CD4-positive, CD25-positive, alpha-beta regulatory T cell (primary cell): ENCODE results near the gene VMO1. TPM values are rescaled to one million over a fixed set of nuclear protein-coding genes. Genes with fewer than 3 reads are reported as not detected.
A peak's percentile ranks its signal among the peaks of the same experiment; 100 is the strongest.

Experiments
- ATAC-seq, 2 donors: fragments of 150-1000 bp; cut with Tn5 transposase; one replicate each; pipeline ENCODE4 v1.10.0; 2021; ENCODE audit warnings: low read depth in 2 of 2, moderate number of reproducible peaks in 2 of 2, moderate library complexity in 1 of 2
- DNase-seq, 3 donors: peaks; one replicate each; pipeline versions ENCODE4 v3.0.0 to v3.0.0-alpha.2; 2012 to 2022; ENCODE audit warnings: mixed read lengths in 1 of 3
- H3K27ac ChIP-seq: one replicate; pipeline ENCODE4 v1.7.0; 2013; ENCODE audit warnings: mild to moderate bottlenecking, low read length; ENCODE audit not compliant: insufficient read depth, poor library complexity, severe bottlenecking
- H3K27me3 ChIP-seq: one replicate; pipeline ENCODE4 v1.7.0; 2013; ENCODE audit warnings: low read length; ENCODE audit not compliant: control insufficient read depth, insufficient read depth
- H3K36me3 ChIP-seq: one replicate; pipeline ENCODE4 v1.7.0; 2013; ENCODE audit warnings: mild to moderate bottlenecking, low read length, moderate library complexity; ENCODE audit not compliant: control insufficient read depth, insufficient read depth
- H3K4me1 ChIP-seq: 2 replicates; pipeline ENCODE4 v1.7.0; 2013; ENCODE audit warnings: mild to moderate bottlenecking, low read length; ENCODE audit not compliant: insufficient read depth, control insufficient read depth, poor library complexity, severe bottlenecking
- H3K4me3 ChIP-seq: one replicate; pipeline ENCODE4 v1.7.0; 2013; ENCODE audit warnings: low read depth, mild to moderate bottlenecking, low read length, moderate library complexity
- H3K9me3 ChIP-seq, 2 experiments: 1 replicate in 1 of 2; 2 replicates in 1 of 2; pipeline ENCODE4 v1.7.0; 2013; ENCODE audit warnings: low read length in 2 of 2, mild to moderate bottlenecking in 1 of 2, moderate library complexity in 1 of 2; ENCODE audit not compliant: control insufficient read depth in 2 of 2
- H3K27ac Mint-ChIP-seq, 3 donors: one replicate each; pipeline ENCODE4 v1.8.0; 2020 to 2022; ENCODE audit warnings: mild to moderate bottlenecking in 3 of 3, mixed read lengths in 3 of 3, moderate library complexity in 2 of 3
- H3K27me3 Mint-ChIP-seq: one replicate; pipeline ENCODE4 v1.8.0; 2022; ENCODE audit warnings: mild to moderate bottlenecking, mixed read lengths
- H3K36me3 Mint-ChIP-seq: one replicate; pipeline ENCODE4 v1.8.0; 2020; ENCODE audit warnings: mixed read lengths
- H3K4me1 Mint-ChIP-seq, 4 donors: one replicate each; pipeline ENCODE4 v1.8.0; 2020 to 2022; ENCODE audit warnings: mixed read lengths in 4 of 4, mild to moderate bottlenecking in 1 of 4
- H3K4me3 Mint-ChIP-seq, 4 donors: one replicate each; pipeline ENCODE4 v1.8.0; 2020 to 2022; ENCODE audit warnings: mild to moderate bottlenecking in 4 of 4, mixed read lengths in 4 of 4, moderate library complexity in 3 of 4
- H3K9me3 Mint-ChIP-seq, 7 donors: one replicate each; pipeline ENCODE4 v1.8.0; 2020 to 2022; ENCODE audit warnings: mixed read lengths in 7 of 7, mild to moderate bottlenecking in 3 of 7, moderate library complexity in 2 of 7
- polyA plus RNA-seq, 4 donors: library from polyadenylated mRNA; unstranded; fragments of 300-500 nt; fragmentation: Illumina TruSeq; gene quantifications; one replicate each; pipeline ENCODE4 v1.2.3, GENCODE V29; 2021
- total RNA-seq: library from RNA; stranded (reverse); gene quantifications from one replicate; pipeline ENCODE4 v1.2.3, GENCODE V29; 2022

Gene VMO1
- total and polyA plus RNA-seq, 5 donors from 2014 or later, result 0.71 TPM; not detected in 4

GRCh38 chr17:4807605-4808377 is 21.6 kb upstream of the VMO1 start:
- ATAC-seq, result no peak
- peaks cover 6 to 22% (median 15%) of the 10 kb centered on the region in 4 donors for H3K4me1 Mint-ChIP-seq
- DNase-seq, result no peak
- Histone ChIP-seq H3K4me3 (no peak overlapping the region), H3K27me3 (no peaks in the 10 kb centered on the region), H3K4me1 (peaks cover 14% of the 10 kb centered on the region), H3K36me3 (peaks cover 4% of the 10 kb centered on the region), H3K9me3 (no peaks in the 10 kb centered on the region), H3K27ac (peak overlapping the region; percentile 72)
- H3K27me3 Mint-ChIP-seq, result no peaks in the 10 kb centered on the region
- no peaks in the 10 kb centered on the region for H3K9me3 Mint-ChIP-seq
- H3K36me3 Mint-ChIP-seq, result peaks cover 8% of the 10 kb centered on the region
- H3K27ac Mint-ChIP-seq, result peak overlapping the region in 1 of 3 donors; percentile 4
- peak overlapping the region; percentile 77 to 83 (median 80) for H3K4me3 Mint-ChIP-seq

- peak; percentile 97 to 99 for ATAC-seq
- no peaks in the 10 kb centered on the region for H3K27me3 ChIP-seq
- Mint-ChIP-seq H3K9me3 (no peaks in the 10 kb centered on the region), H3K27me3 (no peaks in the 10 kb centered on the region), H3K27ac (peak within 1 kb of the TSS in 2 of 3 donors; percentile 4 to 29), H3K4me1 (peaks cover 6 to 22% (median 15%) of the 10 kb centered on the region in 4 donors), H3K4me3 (peak within 1 kb of the TSS; percentile 84 to 90 (median 86)), H3K36me3 (peaks cover 8% of the 10 kb centered on the region)
- peak within 1 kb of the TSS; percentile 74 for H3K4me3 ChIP-seq
- peaks cover 14% of the 10 kb centered on the region for H3K4me1 ChIP-seq
- DNase-seq, result peak; percentile 83 to 87 (median 85)
- peak within 1 kb of the TSS; percentile 72 for H3K27ac ChIP-seq
- peaks cover 4% of the 10 kb centered on the region for H3K36me3 ChIP-seq
- no peaks in the 10 kb centered on the region for H3K9me3 ChIP-seq
These were observed 20.8 kb upstream of the VMO1 start, which contains the start of gene PLD2 for GRCh38 chr17:4806777-4807604. PLD2 (plus strand) TSS chr17:4807152; CDS start chr17:4807773, 621 bp downstream.

GRCh38 chr17:4806456-4806776 is 20.3 kb upstream of the VMO1 start:
- H3K9me3 ChIP-seq, result no peaks in the 10 kb centered on the region
- ATAC-seq (no peak), DNase-seq (peak in 2 of 3 donors; percentile 18 to 25)
- H3K27me3 ChIP-seq, result no peaks in the 10 kb centered on the region
- Mint-ChIP-seq H3K4me1 (peaks cover 6 to 22% (median 15%) of the 10 kb centered on the region in 4 donors), H3K27ac (peak overlapping the region in 1 of 3 donors; percentile 29), H3K27me3 (no peaks in the 10 kb centered on the region), H3K36me3 (peaks cover 8% of the 10 kb centered on the region), H3K9me3 (no peaks in the 10 kb centered on the region), H3K4me3 (peak overlapping the region; percentile 84 to 90 (median 86))
- no peak overlapping the region for H3K27ac ChIP-seq
- peaks cover 14% of the 10 kb centered on the region for H3K4me1 ChIP-seq
- H3K4me3 ChIP-seq, result peak overlapping the region; percentile 74
- peaks cover 4% of the 10 kb centered on the region for H3K36me3 ChIP-seq

- Mint-ChIP-seq H3K27me3 (no peaks in the 10 kb centered on the region), H3K36me3 (peaks cover 5% of the 10 kb centered on the region), H3K4me3 (peak within 1 kb of the TSS in 2 of 4 donors; percentile 32 to 51), H3K4me1 (peaks cover 6 to 9% (median 6%) of the 10 kb centered on the region in 4 donors), H3K9me3 (no peaks in the 10 kb centered on the region), H3K27ac (no peak within 1 kb of the TSS)
- no peak within 1 kb of the TSS for H3K4me3 ChIP-seq
- no peak within 1 kb of the TSS for H3K27ac ChIP-seq
- H3K4me1 ChIP-seq, result peaks cover 6% of the 10 kb centered on the region
- no peak for ATAC-seq
- H3K36me3 ChIP-seq, result peaks cover 16% of the 10 kb centered on the region
- no peak for DNase-seq
- no peaks in the 10 kb centered on the region for H3K9me3 ChIP-seq
- no peaks in the 10 kb centered on the region for H3K27me3 ChIP-seq
These were observed 16.1 kb upstream of the VMO1 start, which contains the start of gene C17orf114 for GRCh38 chr17:4802228-4802627. C17orf114 (minus strand) TSS chr17:4802328.

DNA sequence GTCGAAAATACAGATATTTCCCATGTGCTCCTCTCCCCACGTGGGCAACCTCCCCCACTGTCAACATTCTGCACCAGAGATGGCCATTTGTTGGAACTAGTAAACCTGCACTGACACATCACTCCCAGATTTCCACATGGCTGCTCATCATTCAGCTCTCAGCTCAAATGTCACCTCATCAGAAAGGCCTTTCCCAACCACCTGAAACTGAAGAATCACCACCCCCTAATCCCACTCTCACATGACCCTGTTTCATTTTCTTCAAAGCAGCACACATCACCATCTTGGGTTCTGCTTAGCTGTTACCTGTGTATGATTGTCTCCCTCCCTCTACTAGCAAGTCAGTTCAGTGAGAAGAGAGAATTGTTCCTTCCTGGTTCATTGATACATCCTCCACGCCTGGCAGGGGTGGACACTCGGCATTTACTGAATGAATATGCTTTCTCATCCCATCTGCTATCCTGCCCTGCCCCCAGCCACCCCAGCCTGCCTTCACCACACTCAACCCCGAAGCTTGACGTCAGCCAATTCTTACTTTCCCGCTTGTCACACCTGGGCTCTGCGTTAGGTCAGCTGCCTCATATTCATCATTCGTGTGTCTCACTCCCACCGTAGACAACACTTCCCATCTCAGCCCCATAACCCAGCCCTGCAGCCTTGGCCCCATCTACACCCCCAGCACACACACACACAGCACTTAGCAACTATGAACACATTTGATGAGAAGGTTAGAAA is 14.5 kb upstream of the VMO1 start:
- no peak for ATAC-seq

GRCh38 chr17:4796552-4796920 is 10.4 kb upstream of the VMO1 start:
- Mint-ChIP-seq H3K9me3 (no peaks in the 10 kb centered on the region), H3K36me3 (peaks cover 8% of the 10 kb centered on the region), H3K27ac (peak overlapping the region; percentile 97 to 100 (median 97)), H3K4me3 (peak overlapping the region; percentile 93 to 100 (median 100)), H3K4me1 (peaks cover 5 to 16% (median 11%) of the 10 kb centered on the region in 4 donors), H3K27me3 (peaks cover 4% of the 10 kb centered on the region)
- H3K4me3 ChIP-seq, result peak overlapping the region; percentile 93
- H3K36me3 ChIP-seq, result peaks cover 16% of the 10 kb centered on the region
- ATAC-seq (no peak), DNase-seq (no peak)
- H3K9me3 ChIP-seq, result no peaks in the 10 kb centered on the region
- H3K4me1 ChIP-seq, result peaks cover 10% of the 10 kb centered on the region
- H3K27ac ChIP-seq, result peak overlapping the region; percentile 60
- H3K27me3 ChIP-seq, result no peaks in the 10 kb centered on the region

More for the DNA sequence above, 14.5 kb upstream of the VMO1 start:
- peaks cover 10% of the 10 kb centered on the region for H3K4me1 ChIP-seq
- H3K4me1 Mint-ChIP-seq, result peaks cover 5 to 15% (median 11%) of the 10 kb centered on the region in 4 donors
- DNase-seq, result no peak
- H3K36me3 Mint-ChIP-seq, result peaks cover 8% of the 10 kb centered on the region
- H3K27me3 ChIP-seq, result no peaks in the 10 kb centered on the region
- no peak overlapping the region for H3K27ac ChIP-seq
- H3K9me3 Mint-ChIP-seq, result no peaks in the 10 kb centered on the region
- H3K9me3 ChIP-seq, result no peaks in the 10 kb centered on the region
- peaks cover 16% of the 10 kb centered on the region for H3K36me3 ChIP-seq
- peak overlapping the region in 1 of 3 donors; percentile 17 for H3K27ac Mint-ChIP-seq
- no peaks in the 10 kb centered on the region for H3K27me3 Mint-ChIP-seq
- no peak overlapping the region for H3K4me3 ChIP-seq
- peak overlapping the region in 3 of 4 donors; percentile 1 to 66 (median 49) for H3K4me3 Mint-ChIP-seq

GRCh38 chr17:4795168-4795567 is 9.0 kb upstream of the VMO1 start:
- peaks cover 16% of the 10 kb centered on the region for H3K36me3 ChIP-seq
- Mint-ChIP-seq H3K9me3 (no peaks in the 10 kb centered on the region), H3K36me3 (peaks cover 3% of the 10 kb centered on the region), H3K4me3 (peak overlapping the region in 1 of 4 donors; percentile 93), H3K4me1 (peaks cover 9 to 24% (median 17%) of the 10 kb centered on the region in 4 donors), H3K27ac (peak overlapping the region in 1 of 3 donors; percentile 97), H3K27me3 (peaks cover 4% of the 10 kb centered on the region)
- DNase-seq, result no peak
- H3K9me3 ChIP-seq, result no peaks in the 10 kb centered on the region
- no peaks in the 10 kb centered on the region for H3K27me3 ChIP-seq
- peaks cover 15% of the 10 kb centered on the region for H3K4me1 ChIP-seq
- H3K27ac ChIP-seq, result no peak overlapping the region
- peak overlapping the region; percentile 10 for H3K4me3 ChIP-seq
- no peak for ATAC-seq
